Neuronal stem cell (in vitro differentiated cells): ENCODE data around the gene CAD.
A peak's percentile ranks its signal among the peaks of the same experiment; 100 is the strongest.

Source experiments
- DNase-seq: peaks from one replicate; pipeline ENCODE4 v3.0.0-alpha.2; 2013; ENCODE audit warnings: low spot score
- H2AFZ ChIP-seq: one replicate; pipeline ENCODE4 v1.6.1; 2013; ENCODE audit warnings: mild to moderate bottlenecking, low read length, inconsistent platforms
- H2AK5ac ChIP-seq: 2 replicates; pipeline ENCODE4 v1.6.1; 2013; ENCODE audit warnings: low read depth, mild to moderate bottlenecking, inconsistent platforms, low read length, moderate library complexity, mixed read lengths
- H2BK120ac ChIP-seq: 2 replicates; pipeline ENCODE4 v1.6.1; 2013; ENCODE audit warnings: low read depth, mild to moderate bottlenecking, inconsistent platforms, low read length, moderate library complexity, mixed read lengths
- H2BK12ac ChIP-seq: one replicate; pipeline ENCODE4 v1.6.1; 2013; ENCODE audit warnings: low read length, inconsistent platforms
- H2BK15ac ChIP-seq: 2 replicates; pipeline ENCODE4 v1.6.1; 2013; ENCODE audit warnings: mild to moderate bottlenecking, low read length, inconsistent platforms, mixed read lengths
- H2BK5ac ChIP-seq: one replicate; pipeline ENCODE4 v1.6.1; 2013; ENCODE audit warnings: inconsistent platforms, mild to moderate bottlenecking, low read length, moderate library complexity
- H3K14ac ChIP-seq: one replicate; pipeline ENCODE4 v1.6.1; 2013; ENCODE audit warnings: low read length, inconsistent platforms
- H3K18ac ChIP-seq: 2 replicates; pipeline ENCODE4 v1.6.1; 2013; ENCODE audit warnings: low read length, inconsistent platforms
- H3K23ac ChIP-seq: 2 replicates; pipeline ENCODE4 v1.6.1; 2013; ENCODE audit warnings: low read depth, mild to moderate bottlenecking, mixed read lengths, low read length, inconsistent platforms; ENCODE audit not compliant: poor library complexity
- H3K27ac ChIP-seq: replicated peaks from 3 replicates; pipeline ENCODE4 v1.5.1; 2013; ENCODE audit warnings: low read length, inconsistent platforms
- H3K27me3 ChIP-seq, 3 experiments: 2 replicates each; pipeline ENCODE4 v1.6.1; 2013; ENCODE audit warnings: low read length in 3 of 3, mild to moderate bottlenecking in 2 of 3, inconsistent platforms in 1 of 3, low read depth in 1 of 3, mixed read lengths in 1 of 3, moderate library complexity in 1 of 3; ENCODE audit not compliant: control insufficient read depth in 3 of 3, insufficient read depth in 3 of 3
- H3K36me3 ChIP-seq, 2 donors: replicated peaks in 1 of 2; 2 replicates each; pipeline ENCODE4 v1.6.1; 2013; ENCODE audit warnings: low read length in 2 of 2; ENCODE audit not compliant: control insufficient read depth in 2 of 2, insufficient read depth in 2 of 2
- H3K4ac ChIP-seq: 2 replicates; pipeline ENCODE4 v1.6.1; 2013; ENCODE audit warnings: inconsistent platforms, mild to moderate bottlenecking, low read length, moderate library complexity
- H3K4me1 ChIP-seq, 2 donors: 1 replicate in 1 of 2; 2 replicates in 1 of 2; pipeline ENCODE4 v1.6.1; 2013; ENCODE audit warnings: low read length in 2 of 2, low read depth in 1 of 2; ENCODE audit not compliant: control insufficient read depth in 2 of 2, insufficient read depth in 1 of 2
- H3K4me2 ChIP-seq: one replicate; pipeline ENCODE4 v1.6.1; 2013; ENCODE audit warnings: mild to moderate bottlenecking, low read length, inconsistent platforms; ENCODE audit not compliant: insufficient read depth, poor library complexity, severe bottlenecking
- H3K4me3 ChIP-seq, 2 donors: 2 replicates each; pipeline ENCODE4 v1.5.1; 2013; ENCODE audit warnings: low read length in 2 of 2, mild to moderate bottlenecking in 2 of 2, inconsistent platforms in 1 of 2, moderate library complexity in 1 of 2
- H3K79me1 ChIP-seq: one replicate; pipeline ENCODE4 v1.6.1; 2013; ENCODE audit warnings: low read depth, mild to moderate bottlenecking, inconsistent platforms, low read length, moderate library complexity
- H3K9ac ChIP-seq: one replicate; pipeline ENCODE4 v1.6.1; 2013; ENCODE audit warnings: mild to moderate bottlenecking, low read depth, low read length, inconsistent platforms; ENCODE audit not compliant: poor library complexity
- H3K9me3 ChIP-seq, 2 donors: replicated peaks in 1 of 2; 2 replicates each; pipeline versions ENCODE3 to v1.6.1; 2013; ENCODE audit warnings: low read length in 2 of 2, mild to moderate bottlenecking in 2 of 2, inconsistent platforms in 1 of 2, low read depth in 1 of 2, mixed read lengths in 1 of 2, moderate library complexity in 1 of 2; ENCODE audit not compliant: control insufficient read depth in 2 of 2, insufficient read depth in 1 of 2
- H4K8ac ChIP-seq: one replicate; pipeline ENCODE4 v1.6.1; 2013; ENCODE audit warnings: low read depth, mild to moderate bottlenecking, inconsistent platforms, low read length, moderate library complexity
- H4K91ac ChIP-seq: one replicate; pipeline ENCODE4 v1.6.1; 2013; ENCODE audit warnings: low read length, low read depth, mild to moderate bottlenecking, inconsistent platforms; ENCODE audit not compliant: poor library complexity
- WGBS, 2 donors: extraction: QIAGEN DNeasy Blood & Tissue Kit; methylation state at CpG; one replicate each; pipeline ENCODE4 v1.1.7; 2013; ENCODE audit warnings: missing lambda C conversion rate in 2 of 2, mixed read lengths in 1 of 2; ENCODE audit not compliant: insufficient read length in 2 of 2, insufficient replicate concordance in 1 of 2; ENCODE audit errors: extremely low coverage in 2 of 2; 5-methylcytosine and 5-hydroxymethylcytosine counted together

Gene CAD

DNA sequence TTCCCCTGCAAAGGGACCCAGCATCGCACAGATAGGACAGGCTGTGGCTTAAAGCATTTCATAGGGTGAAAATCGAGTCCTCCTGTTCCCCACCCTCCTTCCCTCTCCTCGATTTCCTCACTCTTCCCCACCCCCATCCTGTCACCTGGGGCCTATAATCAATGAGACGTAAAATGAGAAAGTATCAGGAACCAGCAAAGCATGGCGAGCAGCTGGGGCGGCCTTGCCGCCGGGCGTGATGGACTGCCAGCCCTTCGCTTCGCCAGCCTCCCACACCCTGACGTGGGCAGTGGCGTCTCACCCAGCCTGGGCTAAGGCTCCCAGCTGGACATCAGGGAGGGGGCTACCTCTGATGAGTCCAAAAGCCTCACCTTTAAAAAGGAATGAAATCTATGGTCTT lies 34.6 kb downstream of the CAD start:
- no peak for DNase-seq
- Histone ChIP-seq H3K27me3 (peaks cover 0 to 50% (median 5%) of the 10 kb centered on the region in 3 experiments), H3K4me1 (peaks cover 8 to 10% of the 10 kb centered on the region in 2 donors), H3K4me3 (no peak overlapping the region), H3K14ac (no peak overlapping the region), H2AK5ac (no peak overlapping the region), H3K18ac (no peak overlapping the region), H3K27ac (no peak overlapping the region), H2BK15ac (no peak overlapping the region), H3K4me2 (no peak overlapping the region), H4K8ac (no peak overlapping the region), H3K9ac (no peak overlapping the region), H2BK120ac (no peak overlapping the region), H4K91ac (no peak overlapping the region), H2BK5ac (no peak overlapping the region), H2AFZ (no peak overlapping the region), H3K4ac (no peak overlapping the region), H3K9me3 (no peaks in the 10 kb centered on the region), H2BK12ac (no peak overlapping the region), H3K23ac (no peak overlapping the region), H3K79me1 (no peaks in the 10 kb centered on the region), H3K36me3 (no peaks in the 10 kb centered on the region)
- no CpG with 5 or more reads among the region's 13 CpGs for WGBS, 2 donors

DNA sequence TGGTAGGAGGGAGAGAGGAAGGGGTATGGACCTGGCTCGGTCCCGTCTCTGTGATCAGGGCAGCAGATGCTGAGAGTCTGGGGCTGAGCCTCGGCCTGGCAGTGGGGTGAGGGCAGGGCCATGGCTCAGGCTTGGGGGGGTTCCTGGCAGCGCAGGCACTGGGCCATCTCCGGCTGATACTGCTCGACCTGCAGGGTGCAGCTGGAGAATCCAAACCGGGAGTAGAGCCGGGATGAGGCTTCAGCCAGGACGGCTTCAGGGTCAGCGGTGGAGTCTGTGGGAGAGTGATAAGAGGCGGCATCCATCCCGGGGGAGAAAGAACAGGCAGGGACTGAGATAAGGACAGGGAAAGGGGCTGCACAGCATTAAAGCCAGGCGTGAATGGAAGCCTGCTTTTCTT lies 38.0 kb downstream of the CAD start:
- H3K18ac ChIP-seq = no peak overlapping the region
- no peak overlapping the region for H4K8ac ChIP-seq
- H3K4me3 ChIP-seq = no peak overlapping the region
- H2BK5ac ChIP-seq = no peak overlapping the region
- peak overlapping the region; percentile 38 for H3K9ac ChIP-seq
- no peak overlapping the region for H3K4ac ChIP-seq
- H3K9me3 ChIP-seq = no peaks in the 10 kb centered on the region
- H3K79me1 ChIP-seq = no peaks in the 10 kb centered on the region
- H3K4me1 ChIP-seq = peaks cover 8 to 10% of the 10 kb centered on the region in 2 donors
- DNase-seq = no peak
- H3K36me3 ChIP-seq = no peaks in the 10 kb centered on the region
- no peak overlapping the region for H2BK120ac ChIP-seq
- H2BK12ac ChIP-seq = no peak overlapping the region
- H3K27ac ChIP-seq = no peak overlapping the region
- WGBS, 2 donors = no CpG with 5 or more reads among the region's 13 CpGs
- no peak overlapping the region for H3K4me2 ChIP-seq
- peak overlapping the region; percentile 21 for H2AFZ ChIP-seq
- H4K91ac ChIP-seq = peak overlapping the region; percentile 64
- no peak overlapping the region for H2BK15ac ChIP-seq
- peak overlapping the region; percentile 27 for H3K23ac ChIP-seq
- H3K14ac ChIP-seq = peak overlapping the region; percentile 63
- peaks cover 0 to 82% (median 12%) of the 10 kb centered on the region in 3 experiments for H3K27me3 ChIP-seq
- peak overlapping the region; percentile 44 for H2AK5ac ChIP-seq

DNA sequence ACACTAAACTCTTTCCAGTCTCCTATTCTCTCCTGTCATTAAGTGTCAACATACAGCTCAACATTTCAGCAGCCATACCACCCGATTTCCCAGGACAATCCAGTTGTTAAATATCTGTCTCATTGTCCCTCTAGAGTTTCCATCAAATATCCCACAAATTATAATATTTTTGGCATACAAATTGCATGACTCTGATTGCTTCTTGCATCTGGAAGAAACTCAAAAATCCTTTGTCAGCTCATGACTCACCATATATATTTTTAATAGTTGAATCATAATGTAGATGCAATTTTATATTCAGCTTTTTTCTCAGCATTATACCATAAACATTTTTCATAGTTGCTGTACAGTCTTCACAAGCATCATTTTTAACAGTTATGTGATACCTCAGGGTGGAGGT lies 38.5 kb downstream of the CAD start:
- H2BK120ac ChIP-seq = no peak overlapping the region
- peaks cover 0 to 82% (median 16%) of the 10 kb centered on the region in 3 experiments for H3K27me3 ChIP-seq
- H3K4me3 ChIP-seq = no peak overlapping the region
- H3K18ac ChIP-seq = no peak overlapping the region
- no peak overlapping the region for H2AK5ac ChIP-seq
- no peaks in the 10 kb centered on the region for H3K9me3 ChIP-seq
- no peak overlapping the region for H3K9ac ChIP-seq
- H3K23ac ChIP-seq = no peak overlapping the region
- WGBS, 2 donors = no CpG with 5 or more reads among the region's 1 CpG
- no peak overlapping the region for H3K4ac ChIP-seq
- no peak overlapping the region for H3K14ac ChIP-seq
- H4K91ac ChIP-seq = no peak overlapping the region
- H3K27ac ChIP-seq = no peak overlapping the region
- H4K8ac ChIP-seq = no peak overlapping the region
- no peaks in the 10 kb centered on the region for H3K79me1 ChIP-seq
- H3K36me3 ChIP-seq = no peaks in the 10 kb centered on the region
- no peak overlapping the region for H2BK5ac ChIP-seq
- H3K4me2 ChIP-seq = no peak overlapping the region
- no peak overlapping the region for H2BK15ac ChIP-seq
- no peak overlapping the region for H2AFZ ChIP-seq
- no peak overlapping the region for H2BK12ac ChIP-seq
- no peak for DNase-seq
- H3K4me1 ChIP-seq = peaks cover 3 to 5% of the 10 kb centered on the region in 2 donors

DNA sequence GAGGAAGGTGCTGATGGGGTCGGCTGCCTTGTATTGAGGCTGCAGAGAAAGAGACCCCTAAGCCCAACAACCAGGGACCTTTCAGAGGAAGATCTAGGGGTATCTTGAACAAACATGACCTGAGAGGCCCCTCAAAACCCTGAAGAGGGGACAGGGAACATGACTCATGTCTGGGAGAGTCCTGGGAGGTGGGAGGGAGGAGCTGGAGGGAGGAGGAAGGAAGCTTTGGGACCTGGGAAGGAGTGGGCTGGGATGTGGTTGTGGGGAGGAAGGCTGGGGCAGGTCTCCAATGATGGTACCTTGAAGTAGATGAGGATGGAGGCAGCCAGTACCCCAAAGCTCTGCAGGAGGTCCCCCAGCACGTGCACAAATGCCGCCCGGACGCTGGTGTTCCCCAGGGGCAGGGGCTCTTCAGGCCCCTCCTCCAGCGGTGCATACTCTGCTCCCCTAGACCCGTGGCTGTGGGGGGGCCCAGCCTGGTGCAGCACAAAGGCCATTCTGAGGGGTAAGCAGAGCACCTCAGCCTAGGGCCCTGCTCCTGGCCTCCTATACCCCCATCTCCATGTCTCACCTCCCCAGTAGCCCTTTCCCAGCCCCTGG lies 39.8 kb downstream of the CAD start:
- no peak overlapping the region for H3K4me3 ChIP-seq
- H3K4me1 ChIP-seq = peaks cover 2 to 4% of the 10 kb centered on the region in 2 donors
- peak overlapping the region; percentile 24 for H2AK5ac ChIP-seq
- H2BK15ac ChIP-seq = no peak overlapping the region
- H3K9ac ChIP-seq = no peak overlapping the region
- no peak overlapping the region for H4K91ac ChIP-seq
- H3K27me3 ChIP-seq = peaks cover 7 to 82% (median 24%) of the 10 kb centered on the region in 3 experiments
- no peak overlapping the region for H2BK120ac ChIP-seq
- no peak overlapping the region for H3K27ac ChIP-seq
- no peaks in the 10 kb centered on the region for H3K36me3 ChIP-seq
- H2BK5ac ChIP-seq = no peak overlapping the region
- no peak overlapping the region for H4K8ac ChIP-seq
- H3K4me2 ChIP-seq = no peak overlapping the region
- no peaks in the 10 kb centered on the region for H3K79me1 ChIP-seq
- no peak overlapping the region for H3K23ac ChIP-seq
- H3K18ac ChIP-seq = no peak overlapping the region
- no peak overlapping the region for H3K14ac ChIP-seq
- H2AFZ ChIP-seq = no peak overlapping the region
- DNase-seq = no peak
- WGBS, 2 donors = no CpG with 5 or more reads among the region's 7 CpGs
- no peaks in the 10 kb centered on the region for H3K9me3 ChIP-seq
- H2BK12ac ChIP-seq = no peak overlapping the region
- H3K4ac ChIP-seq = no peak overlapping the region
